Tibial nerve (tissue), 4 donors: ENCODE data around the gene STARD10.

ENCODE experiments used
- EP300 ChIP-seq, 2 donors: sonication (generic); formaldehyde crosslinking; IDR thresholded peaks; one replicate each; pipeline ENCODE4 v1.6.1; 2017; ENCODE audit warnings: antibody characterized with exemption in 2 of 2, mild to moderate bottlenecking in 1 of 2
- TF ChIP-seq, protein P1 (sequence below), 5 experiments: fragments of 200-600 bp in 3 of 5; fragments of 450-650 bp in 2 of 5; sonication (generic) in 3 of 5; IDR thresholded peaks; one replicate each; pipeline ENCODE4 v1.5.1; 2016 to 2019; ENCODE audit warnings: antibody characterized with exemption in 5 of 5, mild to moderate bottlenecking in 3 of 5, moderate library complexity in 2 of 5

DNA sequence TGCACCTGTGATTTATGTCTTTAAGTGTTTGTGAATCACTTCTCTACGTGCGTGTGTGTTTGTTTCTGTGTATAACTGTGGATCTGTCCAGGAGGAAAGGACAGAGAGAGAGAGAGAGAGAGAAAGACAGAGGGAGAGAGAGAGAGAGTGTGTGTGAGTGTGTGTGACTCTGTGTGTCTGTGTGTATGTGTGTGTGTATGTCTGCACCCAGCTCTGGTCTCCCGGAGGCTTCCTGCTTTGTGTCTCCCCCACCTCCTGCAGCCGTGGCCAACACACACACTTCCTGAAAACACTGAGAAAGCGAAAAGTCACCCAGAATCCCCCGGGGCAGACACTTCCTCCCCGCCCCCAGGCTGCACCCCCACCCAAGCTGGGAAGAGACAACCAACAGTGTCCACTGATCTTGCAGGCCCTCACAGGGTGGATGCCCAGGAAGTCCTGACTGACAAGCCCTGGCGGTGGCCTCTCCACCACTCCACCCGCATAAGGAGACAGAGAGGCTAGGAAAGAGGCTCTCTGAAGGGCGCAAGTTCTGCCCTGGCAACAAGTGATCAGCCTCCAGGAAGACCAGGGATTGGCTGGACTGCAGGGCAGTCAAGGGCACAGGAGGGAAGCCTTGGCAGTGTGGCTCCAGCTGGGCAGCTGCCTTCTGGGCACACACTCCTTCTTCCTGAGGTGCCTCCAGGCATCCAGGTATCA is 71.6 kb downstream of the STARD10 start:
- TF ChIP-seq, protein P1, sequence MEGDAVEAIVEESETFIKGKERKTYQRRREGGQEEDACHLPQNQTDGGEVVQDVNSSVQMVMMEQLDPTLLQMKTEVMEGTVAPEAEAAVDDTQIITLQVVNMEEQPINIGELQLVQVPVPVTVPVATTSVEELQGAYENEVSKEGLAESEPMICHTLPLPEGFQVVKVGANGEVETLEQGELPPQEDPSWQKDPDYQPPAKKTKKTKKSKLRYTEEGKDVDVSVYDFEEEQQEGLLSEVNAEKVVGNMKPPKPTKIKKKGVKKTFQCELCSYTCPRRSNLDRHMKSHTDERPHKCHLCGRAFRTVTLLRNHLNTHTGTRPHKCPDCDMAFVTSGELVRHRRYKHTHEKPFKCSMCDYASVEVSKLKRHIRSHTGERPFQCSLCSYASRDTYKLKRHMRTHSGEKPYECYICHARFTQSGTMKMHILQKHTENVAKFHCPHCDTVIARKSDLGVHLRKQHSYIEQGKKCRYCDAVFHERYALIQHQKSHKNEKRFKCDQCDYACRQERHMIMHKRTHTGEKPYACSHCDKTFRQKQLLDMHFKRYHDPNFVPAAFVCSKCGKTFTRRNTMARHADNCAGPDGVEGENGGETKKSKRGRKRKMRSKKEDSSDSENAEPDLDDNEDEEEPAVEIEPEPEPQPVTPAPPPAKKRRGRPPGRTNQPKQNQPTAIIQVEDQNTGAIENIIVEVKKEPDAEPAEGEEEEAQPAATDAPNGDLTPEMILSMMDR (IDR thresholded peaks at IDR 0.05): peak in 2 of 5 experiments; percentile 16 to 19
- peak in 1 of 2 donors; percentile 79 for TF ChIP-seq EP300 (IDR thresholded peaks at IDR 0.05)
